ENCODE measurements around the gene RINT1. TPM values are rescaled to one million over a fixed set of nuclear protein-coding genes. Genes with fewer than 3 reads are reported as not detected.
"Not testable (repeated sequence)": the region's sequence is repeated elsewhere in the genome, so short reads cannot be mapped to it uniquely, and the experiment has no call there.

RINT1 gene
- total RNA-seq, 2 donors from 2014 or later = 21.0 to 26.0 TPM

GRCh38 chr7:105512415-105512814 lies 19.6 kb upstream of the RINT1 start:
- Histone ChIP-seq H3K9me3 (ENCODE audit: control insufficient read depth, low read length) (no peaks in the 10 kb centered on the region), H3K27me3 (ENCODE audit: control insufficient read depth, insufficient read depth, low read length, poor library complexity, severe bottlenecking) (no peaks in the 10 kb centered on the region), H3K27ac (ENCODE audit: low read depth, low read length) (no peak overlapping the region), H3K4me1 (ENCODE audit: control insufficient read depth, insufficient read depth, low read length) (no peaks in the 10 kb centered on the region), H3K36me3 (ENCODE audit: control insufficient read depth, insufficient read depth, low read length) (peaks cover 13% of the 10 kb centered on the region), H3K9ac (ENCODE audit: extremely low read depth, low read length, poor library complexity, severe bottlenecking) (no peak overlapping the region), H3K4me3 (ENCODE audit: low read length) (no peak overlapping the region)
- no peak overlapping the region for H3K4me3 Mint-ChIP-seq
- no peak for TF ChIP-seq CTCF (conservative IDR thresholded peaks at IDR 0.05)
- H3K36me3 Mint-ChIP-seq (ENCODE audit: low read depth) = peaks cover 34% of the 10 kb centered on the region
- H3K27ac Mint-ChIP-seq = no peak overlapping the region
- H3K4me1 Mint-ChIP-seq = no peaks in the 10 kb centered on the region
- 92 to 100% methylated on average over 3 to 4 of the region's 4 CpGs for WGBS, 2 experiments (ENCODE audit: insufficient coverage in 1 of 2, insufficient read length in 1 of 2)
- H3K9me3 Mint-ChIP-seq = no peaks in the 10 kb centered on the region
- H3K27me3 Mint-ChIP-seq (ENCODE audit: insufficient read depth) = no peaks in the 10 kb centered on the region
- DNase-seq = no peak

- Mint-ChIP-seq H3K4me3 (no peak overlapping the region), H3K36me3 (ENCODE audit: low read depth) (peaks cover 37% of the 10 kb centered on the region)
- no peaks in the 10 kb centered on the region for H3K4me1 ChIP-seq (ENCODE audit: control insufficient read depth, insufficient read depth, low read length)
These were observed 19.0 kb upstream of the RINT1 start for GRCh38 chr7:105512926-105513526.

GRCh38 chr7:105515610-105516009 lies 16.4 kb upstream of the RINT1 start:
- peaks cover 13% of the 10 kb centered on the region for H3K36me3 ChIP-seq (ENCODE audit: control insufficient read depth, insufficient read depth, low read length)
- not testable (repeated sequence) for H3K27me3 Mint-ChIP-seq (ENCODE audit: insufficient read depth); H3K4me1 Mint-ChIP-seq; H3K4me3 ChIP-seq (ENCODE audit: low read length); H3K27ac Mint-ChIP-seq; H3K9me3 ChIP-seq (ENCODE audit: control insufficient read depth, low read length); H3K4me3 Mint-ChIP-seq; H3K4me1 ChIP-seq (ENCODE audit: control insufficient read depth, insufficient read depth, low read length); DNase-seq; H3K27ac ChIP-seq (ENCODE audit: low read depth, low read length); H3K27me3 ChIP-seq (ENCODE audit: control insufficient read depth, insufficient read depth, low read length, poor library complexity, severe bottlenecking); H3K9me3 Mint-ChIP-seq; H3K9ac ChIP-seq (ENCODE audit: extremely low read depth, low read length, poor library complexity, severe bottlenecking)
- H3K36me3 Mint-ChIP-seq (ENCODE audit: low read depth) = peaks cover 39% of the 10 kb centered on the region
- WGBS, 2 experiments (ENCODE audit: insufficient coverage in 1 of 2, insufficient read length in 1 of 2) = 96 to 97% methylated on average over 4 to 6 of the region's 7 CpGs

More at GRCh38 chr7:105512926-105513526, 19.0 kb upstream of the RINT1 start:
- no peaks in the 10 kb centered on the region for H3K4me1 Mint-ChIP-seq
- H3K9me3 Mint-ChIP-seq = no peaks in the 10 kb centered on the region
- 84 to 92% methylated on average over 2 to 4 of the region's 4 CpGs for WGBS, 2 experiments (ENCODE audit: insufficient coverage in 1 of 2, insufficient read length in 1 of 2)
- no peak overlapping the region for H3K27ac ChIP-seq (ENCODE audit: low read depth, low read length)
- H3K27ac Mint-ChIP-seq = no peak overlapping the region
- peaks cover 12% of the 10 kb centered on the region for H3K36me3 ChIP-seq (ENCODE audit: control insufficient read depth, insufficient read depth, low read length)
- H3K9me3 ChIP-seq (ENCODE audit: control insufficient read depth, low read length) = no peaks in the 10 kb centered on the region
- DNase-seq = no peak
- no peak for TF ChIP-seq CTCF (conservative IDR thresholded peaks at IDR 0.05)
- H3K4me3 ChIP-seq (ENCODE audit: low read length) = no peak overlapping the region
- no peaks in the 10 kb centered on the region for H3K27me3 ChIP-seq (ENCODE audit: control insufficient read depth, insufficient read depth, low read length, poor library complexity, severe bottlenecking)
- H3K9ac ChIP-seq (ENCODE audit: extremely low read depth, low read length, poor library complexity, severe bottlenecking) = no peak overlapping the region
- H3K27me3 Mint-ChIP-seq (ENCODE audit: insufficient read depth) = no peaks in the 10 kb centered on the region

GRCh38 chr7:105519353-105519752 lies 12.6 kb upstream of the RINT1 start:
- Mint-ChIP-seq H3K4me3 (peak overlapping the region; percentile 31), H3K27ac (peak overlapping the region; percentile 19), H3K9me3 (no peaks in the 10 kb centered on the region), H3K27me3 (ENCODE audit: insufficient read depth) (no peaks in the 10 kb centered on the region), H3K4me1 (peaks cover 7% of the 10 kb centered on the region), H3K36me3 (ENCODE audit: low read depth) (peaks cover 28% of the 10 kb centered on the region)
- H3K9me3 ChIP-seq (ENCODE audit: control insufficient read depth, low read length) = no peaks in the 10 kb centered on the region
- H3K27ac ChIP-seq (ENCODE audit: low read depth, low read length) = no peak overlapping the region
- H3K4me3 ChIP-seq (ENCODE audit: low read length) = no peak overlapping the region
- DNase-seq = no peak
- H3K4me1 ChIP-seq (ENCODE audit: control insufficient read depth, insufficient read depth, low read length) = no peaks in the 10 kb centered on the region
- 91 to 95% methylated on average over 6 of the region's 6 CpGs for WGBS, 2 experiments (ENCODE audit: insufficient coverage in 1 of 2, insufficient read length in 1 of 2)
- H3K9ac ChIP-seq (ENCODE audit: extremely low read depth, low read length, poor library complexity, severe bottlenecking) = no peak overlapping the region
- peaks cover 13% of the 10 kb centered on the region for H3K36me3 ChIP-seq (ENCODE audit: control insufficient read depth, insufficient read depth, low read length)
- no peak for TF ChIP-seq CTCF (conservative IDR thresholded peaks at IDR 0.05)
- no peaks in the 10 kb centered on the region for H3K27me3 ChIP-seq (ENCODE audit: control insufficient read depth, insufficient read depth, low read length, poor library complexity, severe bottlenecking)

- not testable (repeated sequence) for H3K9me3 ChIP-seq (ENCODE audit: control insufficient read depth, low read length); H3K4me1 ChIP-seq (ENCODE audit: control insufficient read depth, insufficient read depth, low read length); H3K9ac ChIP-seq (ENCODE audit: extremely low read depth, low read length, poor library complexity, severe bottlenecking); H3K27ac Mint-ChIP-seq; DNase-seq; H3K27me3 Mint-ChIP-seq (ENCODE audit: insufficient read depth); H3K27ac ChIP-seq (ENCODE audit: low read depth, low read length); H3K9me3 Mint-ChIP-seq; H3K4me1 Mint-ChIP-seq; H3K27me3 ChIP-seq (ENCODE audit: control insufficient read depth, insufficient read depth, low read length, poor library complexity, severe bottlenecking)
- peaks cover 21% of the 10 kb centered on the region for H3K36me3 Mint-ChIP-seq (ENCODE audit: low read depth)
- peak overlapping the region; percentile 94 for H3K4me3 Mint-ChIP-seq
- WGBS, 2 experiments (ENCODE audit: insufficient coverage in 1 of 2, insufficient read length in 1 of 2) = 92 to 95% methylated on average over 7 of the region's 7 CpGs
- Histone ChIP-seq H3K36me3 (ENCODE audit: control insufficient read depth, insufficient read depth, low read length) (peaks cover 13% of the 10 kb centered on the region), H3K4me3 (ENCODE audit: low read length) (peak overlapping the region; percentile 95)
These were observed 11.4 kb upstream of the RINT1 start for GRCh38 chr7:105520620-105521019.
